ENCODE data around the gene TUBA4A. TPM values are rescaled to one million over a fixed set of nuclear protein-coding genes. Genes with fewer than 3 reads are reported as not detected.

The TUBA4A gene
- total RNA-seq, 6 experiments from 2014 or later: 14.9 to 114 (median 35.6) TPM

DNA sequence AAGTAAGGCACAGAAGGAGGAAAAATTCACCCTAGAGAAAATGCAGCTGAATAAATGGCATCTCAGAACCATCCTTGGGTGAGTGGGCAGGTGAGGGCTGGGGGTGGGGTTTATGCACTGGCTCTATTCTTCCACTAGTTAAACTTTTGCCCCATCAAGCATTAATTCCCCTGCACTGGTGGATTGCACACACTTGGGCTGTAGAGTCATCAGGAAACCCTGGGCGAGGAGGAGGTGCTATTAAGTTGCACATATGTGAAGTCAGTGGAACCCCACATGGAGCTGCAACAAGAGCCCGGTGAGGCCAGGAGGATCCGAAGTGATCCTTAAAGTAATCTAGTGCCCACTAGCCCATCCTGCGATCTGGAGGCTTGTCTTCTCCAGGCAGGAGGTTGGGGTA, 18.6 kb upstream of the TUBA4A start:
- Histone ChIP-seq H3K4me1 (peaks cover 0 to 16% (median 7%) of the 10 kb centered on the region in 4 donors), H3K36me3 (no peaks in the 10 kb centered on the region), H3K27ac (no peak overlapping the region), H3K4me3 (no peak overlapping the region), H3K9me3 (no peaks in the 10 kb centered on the region), H3K27me3 (no peaks in the 10 kb centered on the region)
- WGBS (ENCODE audit: insufficient coverage, low coverage, low lambda C conversion rate, missing lambda C conversion rate): no CpG with 5 or more reads among the region's 4 CpGs
- peak in 1 of 3 donors; percentile 6 for DNase-seq
- no peak for ATAC-seq
- TF ChIP-seq CTCF (IDR thresholded peaks at IDR 0.05) (no peak), POLR2A (IDR thresholded peaks at IDR 0.05) (no peak)
- intact Hi-C loops (cut with DNase I): no loop called here

GRCh38 chr2:219271021-219271420, 17.3 kb upstream of the TUBA4A start:
- H3K27me3 ChIP-seq: no peaks in the 10 kb centered on the region
- intact Hi-C loops (cut with DNase I): no loop called here
- H3K27ac ChIP-seq: no peak overlapping the region
- H3K9me3 ChIP-seq: no peaks in the 10 kb centered on the region
- no peak for ATAC-seq
- TF ChIP-seq CTCF (IDR thresholded peaks at IDR 0.05) (no peak), POLR2A (IDR thresholded peaks at IDR 0.05) (no peak)
- no CpG with 5 or more reads among the region's 2 CpGs for WGBS (ENCODE audit: insufficient coverage, low coverage, low lambda C conversion rate, missing lambda C conversion rate)
- H3K4me3 ChIP-seq: no peak overlapping the region
- DNase-seq: peak in 1 of 3 donors; percentile 9
- no peaks in the 10 kb centered on the region for H3K36me3 ChIP-seq
- H3K4me1 ChIP-seq: peaks cover 0 to 16% (median 7%) of the 10 kb centered on the region in 4 donors

DNA sequence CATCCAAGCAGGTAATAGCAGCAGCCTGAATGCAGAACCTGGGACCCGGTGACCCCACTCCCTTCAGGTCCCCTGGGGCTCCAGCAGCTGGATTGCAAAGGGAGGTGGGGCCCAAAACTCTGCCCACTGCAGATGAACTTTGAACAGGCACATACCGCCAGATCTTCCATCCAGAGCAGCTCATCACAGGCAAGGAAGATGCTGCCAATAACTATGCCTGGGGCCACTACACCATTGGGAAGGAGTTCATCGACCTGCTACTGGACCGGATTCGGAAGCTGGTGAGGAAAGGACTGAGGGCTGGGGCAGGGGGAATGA, 16.3 kb upstream of the TUBA4A start:
- 27% methylated on average over 4 of the region's 5 CpGs for WGBS (ENCODE audit: insufficient coverage, low coverage, low lambda C conversion rate, missing lambda C conversion rate)
- Histone ChIP-seq H3K27ac (peak overlapping the region in 1 of 3 donors; percentile 55), H3K9me3 (no peaks in the 10 kb centered on the region), H3K4me3 (no peak overlapping the region), H3K4me1 (peaks cover 0 to 16% (median 7%) of the 10 kb centered on the region in 4 donors), H3K27me3 (no peaks in the 10 kb centered on the region), H3K36me3 (no peaks in the 10 kb centered on the region)
- DNase-seq (peak in 1 of 3 donors; percentile 63), ATAC-seq (peak; percentile 55 to 72 (median 64))
- TF ChIP-seq CTCF (IDR thresholded peaks at IDR 0.05) (no peak), POLR2A (IDR thresholded peaks at IDR 0.05) (no peak)
- intact Hi-C loops (cut with DNase I): no loop called here

GRCh38 chr2:219269362-219270054, 15.8 kb upstream of the TUBA4A start:
- DNase-seq: peak; percentile 83 to 90 (median 89)
- Histone ChIP-seq H3K27me3 (no peaks in the 10 kb centered on the region), H3K27ac (peak overlapping the region in 2 of 3 donors; percentile 15 to 55), H3K4me1 (peaks cover 0 to 16% (median 7%) of the 10 kb centered on the region in 4 donors), H3K36me3 (no peaks in the 10 kb centered on the region), H3K4me3 (no peak overlapping the region), H3K9me3 (no peaks in the 10 kb centered on the region)
- intact Hi-C loops (cut with DNase I): no loop called here
- TF ChIP-seq CTCF (IDR thresholded peaks at IDR 0.05) (no peak), POLR2A (IDR thresholded peaks at IDR 0.05) (no peak)
- WGBS (ENCODE audit: insufficient coverage, low coverage, low lambda C conversion rate, missing lambda C conversion rate): 49% methylated on average over 8 of the region's 8 CpGs
- peak; percentile 91 to 95 (median 94) for ATAC-seq
